ENCODE measurements around the gene CNGA3. TPM values are rescaled to one million over a fixed set of nuclear protein-coding genes. Genes with fewer than 3 reads are reported as not detected.

CNGA3 gene
- total RNA-seq, 4 donors from 2014 or later: not detected

DNA sequence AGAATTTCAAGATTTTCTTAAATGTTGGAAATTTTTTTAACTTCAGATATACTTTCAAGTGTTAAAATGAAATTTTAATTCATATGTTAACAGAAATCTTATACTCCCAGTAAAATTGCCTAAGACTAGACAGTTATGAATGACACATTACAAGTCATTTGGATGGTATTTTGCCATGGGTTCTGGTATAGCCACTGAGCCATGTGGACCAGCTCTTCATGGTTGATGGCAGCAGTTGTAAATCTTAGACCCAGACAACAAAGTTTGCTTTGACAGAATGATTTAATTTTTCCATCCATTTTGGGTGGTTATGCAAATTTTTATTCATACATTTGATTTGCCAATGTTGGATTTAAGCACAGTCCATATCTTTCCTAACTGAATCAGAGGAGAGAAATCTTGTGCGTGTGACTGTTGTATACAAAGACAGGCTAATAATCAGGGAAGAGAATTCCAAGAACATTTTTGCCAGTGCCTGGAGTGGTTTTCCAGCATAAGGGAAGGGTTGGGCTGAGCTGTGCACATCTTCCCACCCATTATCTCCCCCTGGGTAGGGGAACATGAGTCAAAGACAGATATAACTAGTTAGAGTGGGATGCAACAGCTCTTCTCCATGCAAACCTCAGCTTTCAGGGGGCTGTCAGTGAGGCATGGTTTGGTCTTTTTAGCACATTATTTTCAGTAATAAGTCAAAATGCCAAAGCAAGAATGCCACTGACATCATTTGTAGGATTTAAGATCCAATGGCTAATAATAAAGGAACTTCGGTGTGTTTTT lies 70.3 kb downstream of the CNGA3 start:
- no peak for DNase-seq
- intact Hi-C loops (cut with DNase I; ENCODE audit: low total_unique reads): no loop called here
- Histone ChIP-seq H3K9me3 (no peaks in the 10 kb centered on the region), H3K27me3 (no peaks in the 10 kb centered on the region), H3K27ac (no peak overlapping the region), H3K36me3 (no peaks in the 10 kb centered on the region), H3K4me1 (no peaks in the 10 kb centered on the region), H3K4me3 (no peak overlapping the region)
- TF ChIP-seq POLR2A (IDR thresholded peaks at IDR 0.05): no peak
- TF ChIP-seq, protein P1, sequence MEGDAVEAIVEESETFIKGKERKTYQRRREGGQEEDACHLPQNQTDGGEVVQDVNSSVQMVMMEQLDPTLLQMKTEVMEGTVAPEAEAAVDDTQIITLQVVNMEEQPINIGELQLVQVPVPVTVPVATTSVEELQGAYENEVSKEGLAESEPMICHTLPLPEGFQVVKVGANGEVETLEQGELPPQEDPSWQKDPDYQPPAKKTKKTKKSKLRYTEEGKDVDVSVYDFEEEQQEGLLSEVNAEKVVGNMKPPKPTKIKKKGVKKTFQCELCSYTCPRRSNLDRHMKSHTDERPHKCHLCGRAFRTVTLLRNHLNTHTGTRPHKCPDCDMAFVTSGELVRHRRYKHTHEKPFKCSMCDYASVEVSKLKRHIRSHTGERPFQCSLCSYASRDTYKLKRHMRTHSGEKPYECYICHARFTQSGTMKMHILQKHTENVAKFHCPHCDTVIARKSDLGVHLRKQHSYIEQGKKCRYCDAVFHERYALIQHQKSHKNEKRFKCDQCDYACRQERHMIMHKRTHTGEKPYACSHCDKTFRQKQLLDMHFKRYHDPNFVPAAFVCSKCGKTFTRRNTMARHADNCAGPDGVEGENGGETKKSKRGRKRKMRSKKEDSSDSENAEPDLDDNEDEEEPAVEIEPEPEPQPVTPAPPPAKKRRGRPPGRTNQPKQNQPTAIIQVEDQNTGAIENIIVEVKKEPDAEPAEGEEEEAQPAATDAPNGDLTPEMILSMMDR (IDR thresholded peaks at IDR 0.05): no peak

DNA sequence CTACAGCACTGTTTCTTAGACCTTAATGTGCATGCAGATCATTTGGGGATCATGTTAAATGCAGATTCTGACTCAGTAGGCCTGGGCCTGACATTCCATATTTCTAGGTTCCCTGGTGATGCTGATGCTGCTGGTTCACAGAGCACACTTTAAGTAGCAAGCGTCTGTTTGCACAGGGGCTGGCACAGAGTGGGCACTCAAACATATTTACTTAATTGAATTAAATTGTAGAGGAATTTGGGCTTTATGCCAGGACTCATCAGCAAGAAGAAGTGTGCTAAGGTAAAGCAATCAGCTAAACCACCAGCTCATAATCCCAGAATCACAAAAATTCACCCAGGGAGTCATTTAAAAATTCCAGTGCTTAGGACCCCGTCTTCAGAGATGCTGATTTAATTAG lies 73.3 kb downstream of the CNGA3 start:
- TF ChIP-seq POLR2A (IDR thresholded peaks at IDR 0.05): no peak
- TF ChIP-seq, protein P1 (IDR thresholded peaks at IDR 0.05): no peak
- Histone ChIP-seq H3K4me3 (no peak overlapping the region), H3K9me3 (no peaks in the 10 kb centered on the region), H3K36me3 (no peaks in the 10 kb centered on the region), H3K4me1 (no peaks in the 10 kb centered on the region), H3K27me3 (no peaks in the 10 kb centered on the region), H3K27ac (no peak overlapping the region)
- no peak for DNase-seq
- intact Hi-C loops (cut with DNase I; ENCODE audit: low total_unique reads): no loop called here

DNA sequence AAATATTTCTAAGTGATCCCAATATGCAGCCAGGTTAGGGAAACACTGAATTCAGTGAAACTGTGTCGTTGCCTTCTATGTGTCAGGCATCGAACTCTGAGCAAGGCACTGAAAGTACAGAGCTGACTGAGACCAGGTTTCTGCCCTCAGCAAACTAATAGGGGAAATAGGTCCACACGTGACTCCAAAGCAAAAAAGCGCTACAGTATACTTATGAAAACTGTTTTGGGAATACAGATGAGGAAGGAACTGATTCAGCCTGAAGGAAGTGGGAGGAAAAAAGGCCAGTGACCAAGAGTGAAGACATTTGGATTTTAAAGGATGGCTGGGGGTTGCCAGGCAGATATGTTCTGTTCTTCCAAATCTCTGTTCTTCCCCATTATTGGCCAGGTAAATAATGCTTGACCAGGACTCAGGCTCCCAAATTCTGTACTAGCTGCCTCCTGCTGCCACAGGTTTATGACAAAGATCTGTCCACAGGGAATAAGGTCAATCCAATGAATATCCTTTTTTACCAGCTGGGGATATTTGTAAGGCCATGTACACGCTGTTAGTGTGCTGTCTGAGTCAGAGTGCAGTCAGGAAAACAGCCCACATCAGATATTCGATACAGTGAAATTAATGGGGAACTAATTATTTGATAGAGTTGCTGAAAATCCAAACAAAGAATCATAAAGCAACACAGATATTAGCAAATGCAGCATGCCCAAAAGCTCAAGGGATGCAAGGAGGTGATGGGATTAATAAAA lies 73.9 kb downstream of the CNGA3 start:
- H3K27ac ChIP-seq: no peak overlapping the region
- H3K36me3 ChIP-seq: no peaks in the 10 kb centered on the region
- H3K4me3 ChIP-seq: no peak overlapping the region
- no peak for DNase-seq
- intact Hi-C loops (cut with DNase I; ENCODE audit: low total_unique reads): no loop called here
- H3K4me1 ChIP-seq: no peaks in the 10 kb centered on the region
- TF ChIP-seq, protein P1 (IDR thresholded peaks at IDR 0.05): no peak
- no peak for TF ChIP-seq POLR2A (IDR thresholded peaks at IDR 0.05)
- H3K9me3 ChIP-seq: no peaks in the 10 kb centered on the region
- H3K27me3 ChIP-seq: no peaks in the 10 kb centered on the region

DNA sequence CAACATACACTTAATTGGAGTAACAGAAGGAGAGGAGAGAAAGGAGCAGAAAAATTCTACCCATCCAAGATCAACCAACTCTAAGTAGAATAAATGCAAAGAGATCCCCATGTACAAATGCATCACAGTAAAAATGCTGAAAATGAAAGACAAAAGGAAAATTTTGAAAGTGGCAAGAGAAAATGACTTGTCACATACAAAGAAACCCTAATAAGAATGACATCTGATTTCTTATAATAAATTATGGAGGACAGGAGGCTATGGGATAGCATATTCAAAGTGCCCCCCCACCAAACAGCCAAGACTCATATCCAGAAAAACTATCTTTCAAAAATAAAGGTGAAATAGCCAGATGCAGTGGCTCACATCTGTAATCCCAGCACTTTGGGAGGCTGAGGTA lies 76.2 kb downstream of the CNGA3 start:
- TF ChIP-seq, protein P1 (IDR thresholded peaks at IDR 0.05): no peak
- no peak for TF ChIP-seq POLR2A (IDR thresholded peaks at IDR 0.05)
- no peak for DNase-seq
- Histone ChIP-seq H3K4me1 (no peaks in the 10 kb centered on the region), H3K36me3 (no peaks in the 10 kb centered on the region), H3K27me3 (no peaks in the 10 kb centered on the region), H3K4me3 (no peak overlapping the region), H3K9me3 (no peaks in the 10 kb centered on the region), H3K27ac (no peak overlapping the region)
- intact Hi-C loops (cut with DNase I; ENCODE audit: low total_unique reads): no loop called here

DNA sequence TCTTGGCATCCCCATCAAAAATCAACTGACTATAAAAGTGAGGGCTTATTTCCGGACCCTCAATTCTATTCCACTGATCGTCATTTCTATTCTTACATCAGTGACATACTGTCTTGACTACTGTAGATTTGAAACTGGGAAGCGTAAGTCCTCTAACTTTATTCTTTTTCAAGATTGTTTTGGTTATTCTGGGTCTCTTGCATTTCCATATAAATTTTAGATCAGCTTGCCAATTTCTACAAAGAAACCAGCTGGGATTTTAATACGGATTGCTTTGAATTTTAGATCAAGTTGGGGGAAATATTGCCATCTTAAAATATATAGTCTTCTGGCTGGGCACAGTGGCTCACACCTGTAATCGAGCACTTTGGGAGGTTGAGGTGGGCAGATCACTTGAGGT lies 80.5 kb downstream of the CNGA3 start:
- Histone ChIP-seq H3K27me3 (no peaks in the 10 kb centered on the region), H3K4me3 (no peak overlapping the region), H3K27ac (no peak overlapping the region), H3K4me1 (no peaks in the 10 kb centered on the region), H3K36me3 (no peaks in the 10 kb centered on the region), H3K9me3 (no peaks in the 10 kb centered on the region)
- intact Hi-C loops (cut with DNase I; ENCODE audit: low total_unique reads): no loop called here
- DNase-seq: no peak
- TF ChIP-seq, protein P1 (IDR thresholded peaks at IDR 0.05): no peak
